NCI-H2081 treated with DMSO at 0.1 percent for 48 hours (cell line): Measurements from ENCODE around the gene AATK.

Source experiments
- DNase-seq: peaks from one replicate; lab custom pipeline; 2025; lab: John Stamatoyannopoulos, UW

AATK gene

GRCh38 chr17:81180836-81181810 is 15.1 kb upstream of the AATK start:
- no peak for DNase-seq

GRCh38 chr17:81179861-81180260 is 13.8 kb upstream of the AATK start:
- no peak for DNase-seq

GRCh38 chr17:81179220-81179619 is 13.2 kb upstream of the AATK start:
- no peak for DNase-seq

GRCh38 chr17:81178136-81179091 is 12.4 kb upstream of the AATK start:
- no peak for DNase-seq

GRCh38 chr17:81176666-81177065 is 10.6 kb upstream of the AATK start:
- no peak for DNase-seq

GRCh38 chr17:81173762-81174155 is 7.7 kb upstream of the AATK start:
- DNase-seq: no peak

- DNase-seq: no peak
Observed at GRCh38 chr17:81173052-81173761, 7.2 kb upstream of the AATK start.

- DNase-seq: no peak
Observed at GRCh38 chr17:81171941-81172340, 5.9 kb upstream of the AATK start.

- DNase-seq: no peak
Observed at GRCh38 chr17:81170727-81171494, 4.9 kb upstream of the AATK start.

- no peak for DNase-seq
Observed at GRCh38 chr17:81169870-81170309, 3.9 kb upstream of the AATK start.

- no peak for DNase-seq
Observed at GRCh38 chr17:81167638-81168037, 1.6 kb upstream of the AATK start.

- no peak for DNase-seq
Observed at GRCh38 chr17:81167194-81167524, 1.1 kb upstream of the AATK start.

GRCh38 chr17:81165246-81166032 is 582 bp downstream of the AATK start, which contains the start of gene PVALEF:
Gene PVALEF, plus strand, starts transcription at chr17:81165507. Its CDS starts 15,720 bp downstream, at chr17:81181227.
- no peak for DNase-seq

GRCh38 chr17:81164371-81165245 is 1.4 kb downstream of the AATK start:
- DNase-seq: peak; percentile 28

GRCh38 chr17:81163703-81164370 is 2.2 kb downstream of the AATK start:
- no peak for DNase-seq

GRCh38 chr17:81163051-81163695 is 2.8 kb downstream of the AATK start:
- DNase-seq: no peak

GRCh38 chr17:81162491-81162890 is 3.5 kb downstream of the AATK start:
- DNase-seq: no peak

GRCh38 chr17:81161972-81162371 is 4.0 kb downstream of the AATK start:
- DNase-seq: no peak
